Type B pancreatic cell (in vitro differentiated cells): ENCODE measurements around the gene TBXAS1. TPM values are rescaled to one million over a fixed set of nuclear protein-coding genes. Genes with fewer than 3 reads are reported as not detected.

ENCODE experiments used
- DNase-seq: peaks from one replicate; pipeline ENCODE4 v3.0.0; 2021; ENCODE audit warnings: mixed read lengths; ENCODE audit not compliant: unreplicated experiment; ENCODE audit errors: extremely low spot score
- H3K27ac Mint-ChIP-seq: 2 replicates; pipeline ENCODE4 v1.8.0; 2021; ENCODE audit warnings: mild to moderate bottlenecking, mixed read lengths
- H3K27me3 Mint-ChIP-seq: 2 replicates; pipeline ENCODE4 v1.8.0; 2021; ENCODE audit warnings: mixed read lengths
- H3K36me3 Mint-ChIP-seq: 2 replicates; pipeline ENCODE4 v1.8.0; 2021; ENCODE audit warnings: mixed read lengths
- H3K4me1 Mint-ChIP-seq: one replicate; pipeline ENCODE4 v1.8.0; 2021; ENCODE audit warnings: mixed read lengths; ENCODE audit not compliant: unreplicated experiment
- H3K4me3 Mint-ChIP-seq: 2 replicates; pipeline ENCODE4 v1.8.0; 2021; ENCODE audit warnings: mild to moderate bottlenecking, mixed read lengths
- H3K9me3 Mint-ChIP-seq: 2 replicates; pipeline ENCODE4 v1.8.0; 2021; ENCODE audit warnings: mixed read lengths
- total RNA-seq: library from RNA; stranded (reverse); gene quantifications from 2 replicates; pipeline ENCODE4 v1.2.1, GENCODE V29; 2021; ENCODE audit warnings: low replicate concordance
- TF ChIP-seq, protein P1 (sequence below): fragments of 200-600 bp; sonication (generic); conservative IDR thresholded peaks from 2 replicates; pipeline ENCODE4 v1.5.0; 2021; ENCODE audit warnings: antibody characterized with exemption, mild to moderate bottlenecking

TBXAS1 gene
- total RNA-seq, 1 donor from 2014 or later = 5.8 TPM

DNA sequence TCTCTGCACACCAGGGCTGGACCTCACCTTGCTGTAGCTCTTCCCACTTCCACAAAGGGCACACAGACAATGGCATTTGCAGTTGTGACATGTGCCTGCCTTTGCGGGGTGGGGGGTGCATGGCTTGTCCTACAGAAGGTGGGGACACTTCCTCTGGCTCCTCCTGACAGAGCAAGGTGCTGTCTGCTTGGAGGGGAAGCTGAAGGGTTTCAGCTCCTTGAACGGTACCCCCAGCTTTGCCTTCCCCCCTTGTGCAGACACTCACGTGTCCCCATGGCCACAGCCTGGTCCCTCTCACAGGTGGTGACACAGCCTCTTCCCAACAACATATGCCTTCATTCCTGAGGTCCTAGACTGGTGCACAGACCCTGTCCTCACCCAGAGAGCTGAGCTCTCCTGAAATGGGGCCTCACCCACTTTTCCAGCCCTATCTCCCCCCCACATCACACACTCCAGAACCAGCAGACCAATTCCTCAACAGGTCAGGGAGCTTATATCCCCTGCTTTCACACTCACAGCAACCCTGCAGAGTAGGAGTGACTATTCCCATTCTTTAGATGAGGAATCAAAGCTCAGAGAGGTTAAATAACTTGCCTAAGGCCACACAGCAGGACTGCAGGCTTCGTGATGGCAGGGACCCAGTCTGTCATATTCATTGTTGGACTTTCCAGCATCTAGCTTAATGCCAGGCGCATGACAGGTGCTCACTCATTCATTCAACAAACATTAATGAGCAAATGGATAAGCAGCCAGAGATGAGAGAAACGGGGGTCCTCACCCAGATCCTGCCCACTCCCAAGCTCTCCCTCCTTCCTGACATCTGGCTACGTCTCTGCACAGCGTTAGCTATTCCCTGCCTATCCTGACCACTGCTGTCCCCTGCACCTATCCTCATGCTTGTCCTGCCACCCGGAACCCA, 189.3 kb downstream of the TBXAS1 start:
- Mint-ChIP-seq H3K27ac (no peak overlapping the region), H3K4me3 (no peak overlapping the region), H3K27me3 (peaks cover 4% of the 10 kb centered on the region), H3K4me1 (no peaks in the 10 kb centered on the region), H3K36me3 (no peaks in the 10 kb centered on the region), H3K9me3 (no peaks in the 10 kb centered on the region)
- DNase-seq = no peak
- TF ChIP-seq, protein P1, sequence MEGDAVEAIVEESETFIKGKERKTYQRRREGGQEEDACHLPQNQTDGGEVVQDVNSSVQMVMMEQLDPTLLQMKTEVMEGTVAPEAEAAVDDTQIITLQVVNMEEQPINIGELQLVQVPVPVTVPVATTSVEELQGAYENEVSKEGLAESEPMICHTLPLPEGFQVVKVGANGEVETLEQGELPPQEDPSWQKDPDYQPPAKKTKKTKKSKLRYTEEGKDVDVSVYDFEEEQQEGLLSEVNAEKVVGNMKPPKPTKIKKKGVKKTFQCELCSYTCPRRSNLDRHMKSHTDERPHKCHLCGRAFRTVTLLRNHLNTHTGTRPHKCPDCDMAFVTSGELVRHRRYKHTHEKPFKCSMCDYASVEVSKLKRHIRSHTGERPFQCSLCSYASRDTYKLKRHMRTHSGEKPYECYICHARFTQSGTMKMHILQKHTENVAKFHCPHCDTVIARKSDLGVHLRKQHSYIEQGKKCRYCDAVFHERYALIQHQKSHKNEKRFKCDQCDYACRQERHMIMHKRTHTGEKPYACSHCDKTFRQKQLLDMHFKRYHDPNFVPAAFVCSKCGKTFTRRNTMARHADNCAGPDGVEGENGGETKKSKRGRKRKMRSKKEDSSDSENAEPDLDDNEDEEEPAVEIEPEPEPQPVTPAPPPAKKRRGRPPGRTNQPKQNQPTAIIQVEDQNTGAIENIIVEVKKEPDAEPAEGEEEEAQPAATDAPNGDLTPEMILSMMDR = no peak

DNA sequence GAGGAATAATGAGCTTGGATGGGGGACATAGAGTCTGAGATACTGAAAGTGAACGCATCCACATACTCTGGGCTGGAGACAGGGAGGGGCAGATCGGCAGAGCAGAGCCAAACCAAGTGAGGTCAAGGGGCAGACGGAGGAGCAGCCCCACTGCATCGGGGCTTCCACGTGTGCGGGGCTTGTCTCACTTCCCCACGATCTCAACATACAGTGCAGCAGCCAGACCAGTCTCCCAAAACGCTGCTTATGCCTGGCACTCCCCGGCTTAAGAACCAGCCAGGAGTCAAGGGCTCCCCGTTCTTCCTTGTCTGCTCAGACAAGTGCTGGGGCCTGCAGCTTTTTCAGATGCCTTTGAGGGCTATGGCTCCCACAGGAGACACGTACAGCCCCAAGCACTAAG, 190.1 kb downstream of the TBXAS1 start:
- TF ChIP-seq, protein P1 = no peak
- H3K4me3 Mint-ChIP-seq = no peak overlapping the region
- no peaks in the 10 kb centered on the region for H3K4me1 Mint-ChIP-seq
- H3K36me3 Mint-ChIP-seq = no peaks in the 10 kb centered on the region
- no peak for DNase-seq
- peaks cover 2% of the 10 kb centered on the region for H3K27me3 Mint-ChIP-seq
- no peak overlapping the region for H3K27ac Mint-ChIP-seq
- H3K9me3 Mint-ChIP-seq = no peaks in the 10 kb centered on the region

DNA sequence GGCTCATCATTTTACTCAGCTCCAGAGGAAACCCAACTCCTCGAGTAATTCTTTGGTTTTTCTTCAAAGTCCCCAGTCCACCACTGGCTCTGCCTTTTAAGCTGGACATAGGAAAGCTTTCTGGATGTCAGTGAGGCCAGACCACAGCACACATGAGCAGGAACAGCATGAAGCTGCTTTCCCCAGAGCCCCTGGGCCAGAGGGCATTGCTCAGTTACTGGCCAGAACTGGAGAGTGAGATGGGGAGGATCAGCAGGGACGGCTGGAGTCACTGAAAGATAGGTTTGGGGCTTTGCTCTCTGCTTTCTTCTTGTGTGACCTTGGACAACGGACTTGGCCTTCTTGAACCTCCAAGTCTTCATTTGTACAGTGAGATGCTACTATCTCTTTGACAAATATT, 190.5 kb downstream of the TBXAS1 start:
- no peak for DNase-seq
- no peaks in the 10 kb centered on the region for H3K4me1 Mint-ChIP-seq
- no peaks in the 10 kb centered on the region for H3K9me3 Mint-ChIP-seq
- no peaks in the 10 kb centered on the region for H3K27me3 Mint-ChIP-seq
- TF ChIP-seq, protein P1 = no peak
- no peaks in the 10 kb centered on the region for H3K36me3 Mint-ChIP-seq
- no peak overlapping the region for H3K27ac Mint-ChIP-seq
- no peak overlapping the region for H3K4me3 Mint-ChIP-seq

DNA sequence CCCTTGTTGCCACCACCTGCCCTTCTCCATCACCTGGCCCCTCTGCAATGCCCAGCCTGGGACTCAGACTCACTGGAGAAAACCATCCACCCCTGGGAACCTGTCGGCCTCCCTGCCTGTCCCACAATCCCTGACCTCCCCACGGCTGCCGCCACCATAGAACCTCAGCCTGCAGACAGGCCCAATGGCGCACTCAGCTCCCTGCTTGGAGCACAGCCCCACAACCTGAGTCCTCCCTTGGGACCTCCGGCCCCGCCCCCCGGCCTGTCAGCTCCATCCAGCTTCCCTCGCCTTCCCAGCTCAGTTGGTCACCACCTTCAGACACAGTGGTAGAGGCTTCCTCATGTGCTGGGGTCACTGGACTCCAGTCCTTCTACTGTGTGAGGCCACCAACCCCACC, 192.5 kb downstream of the TBXAS1 start:
- Mint-ChIP-seq H3K36me3 (no peaks in the 10 kb centered on the region), H3K4me3 (no peak overlapping the region), H3K27ac (no peak overlapping the region), H3K9me3 (no peaks in the 10 kb centered on the region), H3K4me1 (no peaks in the 10 kb centered on the region), H3K27me3 (no peaks in the 10 kb centered on the region)
- DNase-seq = no peak
- TF ChIP-seq, protein P1 = no peak

DNA sequence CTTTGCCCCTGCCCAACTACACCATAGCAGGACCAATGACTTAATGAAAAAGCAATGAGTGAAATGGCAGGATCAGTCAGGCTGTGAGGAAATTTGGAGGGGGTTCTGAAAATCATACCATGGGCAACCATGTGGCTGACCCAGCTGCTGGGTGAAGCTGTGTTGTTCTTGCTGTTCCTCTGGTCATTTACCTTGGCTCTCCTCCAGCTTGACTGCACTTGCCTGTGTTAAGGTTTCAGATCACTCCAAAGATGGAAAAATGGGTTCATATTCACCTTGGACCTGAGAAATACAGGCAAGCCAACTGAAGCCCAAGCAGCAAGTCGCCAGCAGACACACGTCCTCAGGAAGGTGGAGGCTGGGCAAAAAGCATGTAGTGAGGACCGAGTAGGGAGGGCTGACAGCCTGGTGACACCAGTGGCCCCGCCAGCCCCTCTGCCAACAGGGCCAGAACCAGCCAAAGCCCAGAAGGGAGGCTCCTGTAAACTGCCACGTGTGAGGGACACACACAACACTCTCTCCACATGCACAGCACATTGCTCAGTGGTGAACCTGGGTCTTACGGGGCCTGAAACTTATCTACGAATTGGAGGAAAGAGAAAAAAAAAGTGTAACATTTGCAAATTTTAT, 193.6 kb downstream of the TBXAS1 start:
- H3K36me3 Mint-ChIP-seq = no peaks in the 10 kb centered on the region
- H3K27me3 Mint-ChIP-seq = no peaks in the 10 kb centered on the region
- no peaks in the 10 kb centered on the region for H3K9me3 Mint-ChIP-seq
- no peak overlapping the region for H3K27ac Mint-ChIP-seq
- no peak overlapping the region for H3K4me3 Mint-ChIP-seq
- no peaks in the 10 kb centered on the region for H3K4me1 Mint-ChIP-seq
- TF ChIP-seq, protein P1 = no peak
- no peak for DNase-seq
